Activated naive CD8-positive, alpha-beta T cell treated with anti-CD3 and anti-CD28 coated beads for 36 hours (primary cell): Measurements from ENCODE around the gene CHCT1. TPM values are rescaled to one million over a fixed set of nuclear protein-coding genes. Genes with fewer than 3 reads are reported as not detected.
A peak's percentile ranks its signal among the peaks of the same experiment; 100 is the strongest.
"Not testable (repeated sequence)": the region's sequence is repeated elsewhere in the genome, so short reads cannot be mapped to it uniquely, and the experiment has no call there.

Source experiments
- DNase-seq: peaks from one replicate; pipeline ENCODE4 v3.0.0; 2021
- H3K27ac Mint-ChIP-seq: one replicate; pipeline ENCODE4 v1.8.0; 2022; ENCODE audit warnings: mild to moderate bottlenecking, moderate library complexity, mixed read lengths
- H3K27me3 Mint-ChIP-seq: one replicate; pipeline ENCODE4 v1.8.0; 2022; ENCODE audit warnings: mild to moderate bottlenecking, mixed read lengths
- H3K36me3 Mint-ChIP-seq: one replicate; pipeline ENCODE4 v1.8.0; 2021; ENCODE audit warnings: mild to moderate bottlenecking, mixed read lengths
- H3K4me1 Mint-ChIP-seq: one replicate; pipeline ENCODE4 v1.8.0; 2021; ENCODE audit warnings: mixed read lengths
- H3K4me3 Mint-ChIP-seq: one replicate; pipeline ENCODE4 v1.8.0; 2022; ENCODE audit warnings: mild to moderate bottlenecking, moderate library complexity, mixed read lengths
- H3K9me3 Mint-ChIP-seq: one replicate; pipeline ENCODE4 v1.8.0; 2022; ENCODE audit warnings: mixed read lengths
- total RNA-seq, 2 experiments: library from RNA; stranded (reverse); gene quantifications; one replicate each; pipeline ENCODE4 v1.2.3, GENCODE V29; 2021

Gene CHCT1
- total RNA-seq, 2 experiments from 2014 or later = 0.24 TPM; not detected in 1

GRCh38 chr17:60419875-60420274 is 2.4 kb upstream of the CHCT1 start:
- not testable (repeated sequence) for H3K4me1 Mint-ChIP-seq, H3K36me3 Mint-ChIP-seq, H3K9me3 Mint-ChIP-seq, H3K27me3 Mint-ChIP-seq, H3K4me3 Mint-ChIP-seq, H3K27ac Mint-ChIP-seq, DNase-seq

DNA sequence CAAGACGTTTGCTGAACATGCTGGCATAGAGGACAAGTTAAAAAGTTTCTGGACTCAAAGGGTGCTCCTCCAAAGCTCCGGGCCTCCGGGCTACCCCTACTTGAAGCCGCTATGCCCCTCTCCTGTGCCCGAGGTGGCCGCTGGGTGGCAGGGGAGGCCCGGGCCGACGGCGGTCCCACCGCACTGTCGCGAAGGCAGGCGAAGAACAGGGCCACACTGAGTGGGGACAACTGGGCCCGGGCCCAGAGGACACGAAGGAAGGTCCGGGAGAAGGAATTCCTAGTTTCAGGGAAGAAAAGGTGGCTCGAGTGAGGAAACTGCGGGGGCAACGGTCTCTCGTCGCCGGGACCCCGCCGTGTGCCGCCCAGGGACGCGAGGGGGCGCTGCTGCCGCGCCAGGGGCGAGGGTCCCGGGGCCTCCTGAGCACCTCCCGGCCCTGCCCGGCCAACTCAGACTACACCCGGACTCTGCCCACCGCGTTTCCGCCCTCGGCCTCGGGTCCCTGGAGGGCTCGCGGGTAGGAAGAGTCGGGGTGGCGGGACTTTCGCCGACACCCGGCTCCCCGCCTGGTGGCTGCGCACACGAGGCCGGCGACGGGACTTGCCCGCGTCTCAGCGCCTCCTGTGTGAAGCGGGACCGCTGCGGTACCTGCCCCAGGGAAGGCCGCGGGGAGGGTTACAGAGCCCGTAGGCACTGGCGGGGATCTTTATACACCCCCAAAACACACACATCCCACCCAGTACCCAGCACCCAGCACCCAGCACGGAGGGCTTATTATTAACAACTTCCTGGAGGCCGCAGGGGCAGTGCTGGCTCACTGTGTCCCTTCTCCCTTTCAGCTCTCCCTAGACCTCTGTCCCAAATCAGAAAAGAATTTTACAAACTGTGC is 772 bp upstream of the CHCT1 start:
- Mint-ChIP-seq H3K36me3 (no peaks in the 10 kb centered on the region), H3K27ac (peak overlapping the region; percentile 68), H3K27me3 (no peaks in the 10 kb centered on the region)

DNA sequence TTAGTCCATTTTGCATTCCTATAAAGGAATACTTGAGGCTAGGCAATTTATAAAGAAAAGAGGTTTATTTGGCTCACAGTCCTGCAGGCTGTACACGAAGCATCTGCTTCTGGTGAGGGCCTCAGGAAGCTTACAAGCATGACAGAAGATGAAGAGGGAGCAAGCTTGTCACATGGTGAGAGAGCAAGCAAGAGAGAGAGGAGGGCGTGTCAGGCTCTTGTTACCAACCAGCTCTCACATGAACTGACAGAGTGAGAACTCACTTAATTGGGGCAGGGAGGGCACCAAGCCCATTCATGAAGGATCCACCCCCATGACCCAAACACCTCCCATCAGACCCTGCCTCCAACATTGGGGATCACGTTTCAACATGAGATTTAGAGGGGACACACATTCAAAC is 1.6 kb downstream of the CHCT1 start:
- DNase-seq = no peak
- Mint-ChIP-seq H3K4me1 (peaks cover 6% of the 10 kb centered on the region), H3K4me3 (no peak overlapping the region), H3K27me3 (no peaks in the 10 kb centered on the region), H3K27ac (no peak overlapping the region), H3K9me3 (no peaks in the 10 kb centered on the region), H3K36me3 (no peaks in the 10 kb centered on the region)

More for the DNA sequence above, 772 bp upstream of the CHCT1 start:
- Mint-ChIP-seq H3K9me3 (no peaks in the 10 kb centered on the region), H3K4me1 (peaks cover 6% of the 10 kb centered on the region), H3K4me3 (peak overlapping the region; percentile 75)
- peak; percentile 79 for DNase-seq

- Mint-ChIP-seq H3K9me3 (no peaks in the 10 kb centered on the region), H3K36me3 (no peaks in the 10 kb centered on the region), H3K27ac (no peak overlapping the region), H3K4me1 (peaks cover 6% of the 10 kb centered on the region), H3K27me3 (no peaks in the 10 kb centered on the region), H3K4me3 (no peak overlapping the region)
- no peak for DNase-seq
Measured at GRCh38 chr17:60425626-60426025, 3.3 kb downstream of the CHCT1 start.

- DNase-seq = no peak
- Mint-ChIP-seq H3K27me3 (no peaks in the 10 kb centered on the region), H3K27ac (no peak overlapping the region), H3K4me1 (peaks cover 1% of the 10 kb centered on the region), H3K36me3 (no peaks in the 10 kb centered on the region), H3K9me3 (no peaks in the 10 kb centered on the region), H3K4me3 (no peak overlapping the region)
Measured at GRCh38 chr17:60426596-60426995, 4.3 kb downstream of the CHCT1 start.

DNA sequence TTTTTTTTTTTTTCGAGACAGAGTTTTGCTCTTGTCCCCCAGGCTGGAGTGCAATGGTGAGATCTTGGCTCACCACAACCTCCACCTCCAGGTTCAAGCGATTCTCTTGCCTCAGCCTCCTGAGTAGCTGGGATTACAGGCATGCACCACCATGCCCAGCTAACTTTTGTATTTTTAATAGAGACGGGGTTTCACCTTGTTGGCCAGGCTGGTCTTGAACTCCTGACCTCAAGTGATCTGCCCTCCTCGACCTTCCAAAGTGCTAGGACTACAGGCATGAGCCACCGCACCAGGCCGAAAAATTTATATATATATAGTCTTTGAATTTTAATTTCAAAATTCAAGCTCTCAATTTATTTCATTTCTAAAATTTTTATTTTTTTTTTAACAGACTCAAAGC is 6.2 kb downstream of the CHCT1 start:
- H3K4me3 Mint-ChIP-seq, H3K4me1 Mint-ChIP-seq, H3K36me3 Mint-ChIP-seq, H3K27ac Mint-ChIP-seq, H3K27me3 Mint-ChIP-seq, H3K9me3 Mint-ChIP-seq, DNase-seq: not testable (repeated sequence)

- not testable (repeated sequence) for DNase-seq, H3K4me3 Mint-ChIP-seq, H3K27me3 Mint-ChIP-seq, H3K27ac Mint-ChIP-seq, H3K36me3 Mint-ChIP-seq, H3K4me1 Mint-ChIP-seq, H3K9me3 Mint-ChIP-seq
Measured at GRCh38 chr17:60430561-60430960, 8.3 kb downstream of the CHCT1 start.

DNA sequence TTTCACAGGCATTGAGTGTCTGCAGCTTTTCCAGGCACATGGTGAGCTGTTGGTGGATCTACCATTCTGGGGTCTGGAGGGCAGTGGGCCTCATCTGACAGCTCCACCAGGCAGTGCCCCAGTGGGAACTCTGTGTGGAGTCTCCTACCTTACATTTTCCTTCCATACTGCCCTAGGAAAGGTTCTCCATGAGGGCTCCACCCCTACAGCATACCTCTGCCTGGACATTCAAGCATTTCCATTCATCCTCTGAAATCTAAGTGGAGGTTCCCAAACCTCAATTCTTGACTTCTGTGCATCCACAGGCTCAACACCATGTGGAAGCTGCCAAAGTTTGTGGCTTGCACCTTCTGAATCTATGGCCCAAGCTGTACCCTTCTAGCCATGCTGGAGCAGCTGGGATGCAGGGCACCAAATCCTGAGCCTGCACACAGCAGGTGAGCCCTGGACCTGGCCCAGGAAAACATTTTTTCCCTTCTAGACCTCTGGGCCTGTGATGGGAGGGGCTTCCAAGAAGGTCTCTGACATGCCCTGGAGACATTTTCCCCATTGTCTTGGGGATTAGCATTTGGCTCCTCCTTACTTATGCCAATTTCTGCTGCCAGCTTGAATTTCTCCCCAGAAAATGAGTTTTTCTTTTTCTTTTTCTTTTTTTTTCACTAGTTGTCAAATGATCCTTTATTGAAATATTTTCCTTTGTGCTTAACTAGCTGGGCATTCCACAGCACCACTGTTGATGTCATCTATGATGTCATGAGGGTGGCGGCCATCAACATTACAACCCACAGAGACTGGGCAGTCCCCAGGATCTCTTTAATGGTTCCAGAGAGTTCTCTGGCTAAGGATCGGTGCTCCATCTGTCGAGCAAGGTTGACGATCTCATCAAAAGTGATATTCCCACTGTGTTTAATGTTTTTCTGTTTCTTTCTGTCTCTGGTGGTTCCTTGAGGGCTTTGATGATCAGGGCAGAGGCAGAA is 11.0 kb downstream of the CHCT1 start:
- DNase-seq, H3K4me1 Mint-ChIP-seq, H3K36me3 Mint-ChIP-seq, H3K9me3 Mint-ChIP-seq, H3K4me3 Mint-ChIP-seq, H3K27ac Mint-ChIP-seq: not testable (repeated sequence)
- peaks cover 17% of the 10 kb centered on the region for H3K27me3 Mint-ChIP-seq

GRCh38 chr17:60435244-60436167 is 13.2 kb downstream of the CHCT1 start:
- Mint-ChIP-seq H3K27ac (no peak overlapping the region), H3K9me3 (no peaks in the 10 kb centered on the region), H3K4me3 (no peak overlapping the region), H3K36me3 (no peaks in the 10 kb centered on the region), H3K27me3 (peaks cover 17% of the 10 kb centered on the region), H3K4me1 (no peaks in the 10 kb centered on the region)
- DNase-seq = peak; percentile 41

GRCh38 chr17:60436676-60437075 is 14.4 kb downstream of the CHCT1 start:
- Mint-ChIP-seq H3K27me3 (peaks cover 17% of the 10 kb centered on the region), H3K9me3 (no peaks in the 10 kb centered on the region), H3K36me3 (no peaks in the 10 kb centered on the region), H3K27ac (no peak overlapping the region), H3K4me3 (no peak overlapping the region), H3K4me1 (no peaks in the 10 kb centered on the region)
- no peak for DNase-seq

DNA sequence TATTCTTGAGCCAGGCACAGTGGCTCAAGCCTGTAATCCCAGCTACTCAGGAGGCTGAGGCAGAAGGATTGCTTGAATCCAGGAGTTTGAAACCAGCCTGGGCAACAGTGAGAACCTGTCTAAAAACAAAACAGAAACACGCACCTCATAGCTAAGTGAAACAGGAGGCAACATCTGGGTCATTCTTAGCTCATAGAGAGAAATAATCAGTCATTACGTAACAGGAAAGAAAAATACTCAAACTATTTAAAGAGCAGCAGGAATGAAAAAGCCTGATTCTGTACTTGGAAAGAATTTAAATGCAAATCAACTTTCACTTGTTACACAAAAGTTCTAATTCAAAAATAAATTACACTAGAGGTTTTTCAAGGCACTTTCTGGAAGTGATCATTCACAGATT is 17.2 kb downstream of the CHCT1 start:
- Mint-ChIP-seq H3K9me3 (no peaks in the 10 kb centered on the region), H3K4me3 (no peak overlapping the region), H3K27ac (no peak overlapping the region), H3K36me3 (no peaks in the 10 kb centered on the region), H3K27me3 (peaks cover 12% of the 10 kb centered on the region), H3K4me1 (no peaks in the 10 kb centered on the region)
- no peak for DNase-seq

DNA sequence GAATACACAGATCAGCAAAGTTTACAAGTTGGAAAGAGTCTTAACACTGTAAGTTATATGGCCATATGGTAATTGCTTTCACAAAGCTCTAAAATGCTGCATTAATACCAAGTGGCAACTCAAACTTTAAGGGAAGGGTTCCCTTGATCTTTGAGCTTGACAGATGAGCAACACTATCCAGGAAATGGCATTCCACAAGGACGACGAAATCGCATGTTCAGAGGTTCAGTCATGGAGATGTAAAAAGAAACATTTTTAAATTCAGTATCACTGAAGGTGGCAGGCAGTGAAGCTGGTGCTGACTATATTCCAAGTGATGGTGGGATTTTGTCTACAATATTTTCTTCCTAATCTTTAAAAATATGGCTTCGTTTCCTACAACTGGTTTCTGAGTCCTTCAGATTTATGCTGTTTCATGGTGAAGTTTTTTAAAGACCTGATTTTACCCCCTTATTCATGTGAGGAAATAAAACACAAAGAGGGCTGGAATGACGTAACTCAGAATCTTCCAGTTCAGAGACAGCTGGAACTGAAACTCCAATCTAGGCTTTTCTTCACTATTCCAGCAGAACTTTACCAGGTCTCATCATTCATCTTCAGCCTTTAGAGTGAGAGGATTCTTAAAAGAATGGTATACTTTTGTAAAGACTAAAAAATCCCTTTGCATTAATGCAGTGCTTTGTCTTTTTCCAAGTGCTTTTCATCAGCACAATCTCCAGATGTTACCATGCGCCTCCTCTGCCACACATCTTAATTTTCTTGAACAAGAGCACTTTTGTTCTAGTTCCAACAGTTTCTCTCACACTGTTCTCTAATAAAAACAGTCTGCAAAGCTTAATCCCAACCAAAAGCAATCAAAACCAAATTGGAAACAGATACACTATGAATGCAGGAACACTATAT is 20.2 kb downstream of the CHCT1 start:
- Mint-ChIP-seq H3K27ac (no peak overlapping the region), H3K36me3 (no peaks in the 10 kb centered on the region), H3K9me3 (no peaks in the 10 kb centered on the region), H3K4me1 (no peaks in the 10 kb centered on the region), H3K4me3 (no peak overlapping the region), H3K27me3 (no peaks in the 10 kb centered on the region)
- DNase-seq = no peak

GRCh38 chr17:60443713-60444112 is 21.4 kb downstream of the CHCT1 start:
- Mint-ChIP-seq H3K4me3 (no peak overlapping the region), H3K27me3 (no peaks in the 10 kb centered on the region), H3K9me3 (no peaks in the 10 kb centered on the region), H3K36me3 (no peaks in the 10 kb centered on the region), H3K27ac (no peak overlapping the region), H3K4me1 (no peaks in the 10 kb centered on the region)
- DNase-seq = no peak

GRCh38 chr17:60445144-60445543 is 22.9 kb downstream of the CHCT1 start:
- no peaks in the 10 kb centered on the region for H3K36me3 Mint-ChIP-seq
- DNase-seq = no peak
- H3K27me3 Mint-ChIP-seq = no peaks in the 10 kb centered on the region
- no peaks in the 10 kb centered on the region for H3K4me1 Mint-ChIP-seq
- no peak overlapping the region for H3K4me3 Mint-ChIP-seq
- H3K9me3 Mint-ChIP-seq = no peaks in the 10 kb centered on the region
- no peak overlapping the region for H3K27ac Mint-ChIP-seq
